Measurements from ENCODE around the gene PNCK. TPM values are rescaled to one million over a fixed set of nuclear protein-coding genes. Genes with fewer than 3 reads are reported as not detected.

The PNCK gene
- polyA plus RNA-seq, 2 of the 4 experiments (the other 2 are of a cell fraction): 0.17 to 0.25 TPM

GRCh38 chrX:153659268-153659667 is 14.3 kb downstream of the PNCK start:
- no peak for TF ChIP-seq RARB (CRISPR knock-in tag; IDR thresholded peaks at IDR 0.05)
- TF ChIP-seq CHD2 (IDR thresholded peaks at IDR 0.05; ENCODE audit: low read length, partially characterized antibody): no peak
- no peak for TF ChIP-seq ZNF302 (CRISPR knock-in tag; IDR thresholded peaks at IDR 0.05)
- no peak for TF ChIP-seq MAX (IDR thresholded peaks at IDR 0.05)
- no peak for TF ChIP-seq EHMT2 (IDR thresholded peaks at IDR 0.05; ENCODE audit: low read depth)
- TF ChIP-seq JUNB (IDR thresholded peaks at IDR 0.05): no peak
- no peak for TF ChIP-seq HOXA7 (CRISPR knock-in tag; IDR thresholded peaks at IDR 0.05)
- no peak for TF ChIP-seq HOXB5 (CRISPR knock-in tag; IDR thresholded peaks at IDR 0.05)
- TF ChIP-seq EHF (CRISPR knock-in tag; IDR thresholded peaks at IDR 0.05): no peak
- no peak for TF ChIP-seq NR3C1 (IDR thresholded peaks at IDR 0.05)
- no peak for TF ChIP-seq TP53 (CRISPR knock-in tag; IDR thresholded peaks at IDR 0.05)
- TF ChIP-seq HES2 (IDR thresholded peaks at IDR 0.05): no peak
- no peak for TF ChIP-seq HMGXB4 (CRISPR knock-in tag; IDR thresholded peaks at IDR 0.05; ENCODE audit: borderline replicate concordance)
- no peak for TF ChIP-seq HEYL (CRISPR knock-in tag; IDR thresholded peaks at IDR 0.05)
- TF ChIP-seq HDAC2 (IDR thresholded peaks at IDR 0.05): no peak
- TF ChIP-seq MAZ (IDR thresholded peaks at IDR 0.05; ENCODE audit: borderline replicate concordance, low read depth, low read length): no peak
- no peak for TF ChIP-seq KDM5A (IDR thresholded peaks at IDR 0.05)
- TF ChIP-seq PBX3 (IDR thresholded peaks at IDR 0.05): no peak
- TF ChIP-seq EP300 (IDR thresholded peaks at IDR 0.05): no peak
- TF ChIP-seq POLR2A (IDR thresholded peaks at IDR 0.05; ENCODE audit: low read length): no peak
- Histone ChIP-seq H3K27ac (no peak overlapping the region), H3K9me3 (no peaks in the 10 kb centered on the region; the same call in 2 of the 3 replicates), H3K4me3 (no peak overlapping the region), H3K4me1 (no peaks in the 10 kb centered on the region), H3K4me2 (no peak overlapping the region)
- ChIA-PET CTCF (interaction anchor here (0.6 to 8.5 kb wide), 4 partner anchors 9 to 104 kb away, joined by 3 to 78 read pairs (median 26); partner anchors contain the start of gene DUSP9), POLR2A (interaction anchor here (0.6 kb wide), 1 partner anchor 12 kb away, joined by 6 read pairs; no protein-coding TSS in a partner anchor)
- no peak for FAIRE-seq
- no peak for ATAC-seq
- DNase-seq (ENCODE audit: low read depth in 1 of 2, low spot score in 1 of 2): no peak
- 22% methylated on average over 3 of the region's 3 CpGs for WGBS (ENCODE audit: missing lambda C conversion rate)

GRCh38 chrX:153657161-153657560 is 16.5 kb downstream of the PNCK start:
- Histone ChIP-seq H3K4me2 (no peak overlapping the region), H3K9me3 (no peaks in the 10 kb centered on the region; the same call in 2 of the 3 replicates), H3K27ac (no peak overlapping the region), H3K4me1 (no peaks in the 10 kb centered on the region), H3K4me3 (no peak overlapping the region)
- ChIA-PET POLR2A (no interaction called here), CTCF (interaction anchor here (0.7 to 8.5 kb wide), 9 partner anchors 11 to 151 kb away, joined by 3 to 78 read pairs (median 4); partner anchors contain the start of gene DUSP9)
- WGBS (ENCODE audit: missing lambda C conversion rate): 56% methylated on average over 7 of the region's 9 CpGs
- DNase-seq (ENCODE audit: low read depth in 1 of 2, low spot score in 1 of 2) (no peak), ATAC-seq (no peak), FAIRE-seq (no peak)
- TF ChIP-seq BCL3 (IDR thresholded peaks at IDR 0.05) (no peak), EHMT2 (IDR thresholded peaks at IDR 0.05; ENCODE audit: low read depth) (no peak), ZC3H11A (IDR thresholded peaks at IDR 0.05) (no peak), MAZ (IDR thresholded peaks at IDR 0.05; ENCODE audit: borderline replicate concordance, low read depth, low read length) (no peak), ATOH8 (CRISPR knock-in tag; IDR thresholded peaks at IDR 0.05; ENCODE audit: low read depth) (no peak), CBX2 (IDR thresholded peaks at IDR 0.05; ENCODE audit: borderline replicate concordance, low read depth) (no peak), RCOR1 (IDR thresholded peaks at IDR 0.05; ENCODE audit: low read depth, low read length) (no peak), CBX8 (IDR thresholded peaks at IDR 0.05) (no peak), RARB (CRISPR knock-in tag; IDR thresholded peaks at IDR 0.05) (no peak), CHD2 (IDR thresholded peaks at IDR 0.05; ENCODE audit: low read length, partially characterized antibody) (no peak)

Data from A549 (cell line).